ENCODE measurements around the gene MDC1.

Gene MDC1

DNA sequence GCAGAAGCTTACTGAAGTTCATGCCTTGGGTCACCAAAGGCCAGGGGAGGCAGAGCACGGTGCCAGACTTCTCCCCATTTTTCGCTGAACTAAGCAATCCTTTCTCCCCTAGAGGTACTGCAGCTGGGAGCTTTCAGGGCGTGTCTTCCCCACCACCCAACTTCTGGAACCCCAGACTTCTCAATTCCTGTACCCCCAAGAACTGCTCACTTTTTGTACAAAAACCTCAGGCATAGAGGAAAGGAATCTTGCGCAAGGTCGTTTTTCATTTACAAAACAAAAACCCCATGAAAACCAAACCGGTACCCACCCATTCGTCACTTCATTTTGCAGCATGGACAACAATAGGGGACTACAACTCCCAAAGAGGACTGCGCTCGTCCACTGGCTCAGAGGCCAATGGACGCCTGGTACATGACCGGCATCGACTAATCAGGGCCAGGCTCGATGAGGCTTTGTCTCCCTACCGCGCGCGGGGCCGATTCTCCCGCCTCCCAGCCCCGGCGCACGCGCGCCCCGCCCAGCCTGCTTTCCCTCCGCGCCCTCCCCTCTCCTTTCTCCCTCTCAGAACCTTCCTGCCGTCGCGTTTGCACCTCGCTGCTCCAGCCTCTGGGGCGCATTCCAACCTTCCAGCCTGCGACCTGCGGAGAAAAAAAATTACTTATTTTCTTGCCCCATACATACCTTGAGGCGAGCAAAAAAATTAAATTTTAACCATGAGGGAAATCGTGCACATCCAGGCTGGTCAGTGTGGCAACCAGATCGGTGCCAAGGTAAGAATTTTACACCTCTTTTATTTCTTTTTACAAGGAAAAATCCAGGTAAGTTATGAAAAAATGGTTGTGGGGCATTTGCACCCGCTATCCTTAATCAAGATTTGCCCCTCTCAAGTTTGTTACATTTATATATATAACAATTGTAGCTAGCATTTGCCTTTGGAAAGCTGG lies 3.0 kb upstream of the MDC1 start, which contains the start of gene TUBB:
Gene TUBB, plus strand, starts transcription at position 562 of the 947 bp plus-strand sequence. Its CDS starts 155 bp downstream, at position 717.
- no peak for TF ChIP-seq GATA3 (IDR thresholded peaks at IDR 0.05; ENCODE audit: low read depth, low read length)
- no peak for TF ChIP-seq GATA2 (IDR thresholded peaks at IDR 0.05; ENCODE audit: low read depth, low read length)

DNA sequence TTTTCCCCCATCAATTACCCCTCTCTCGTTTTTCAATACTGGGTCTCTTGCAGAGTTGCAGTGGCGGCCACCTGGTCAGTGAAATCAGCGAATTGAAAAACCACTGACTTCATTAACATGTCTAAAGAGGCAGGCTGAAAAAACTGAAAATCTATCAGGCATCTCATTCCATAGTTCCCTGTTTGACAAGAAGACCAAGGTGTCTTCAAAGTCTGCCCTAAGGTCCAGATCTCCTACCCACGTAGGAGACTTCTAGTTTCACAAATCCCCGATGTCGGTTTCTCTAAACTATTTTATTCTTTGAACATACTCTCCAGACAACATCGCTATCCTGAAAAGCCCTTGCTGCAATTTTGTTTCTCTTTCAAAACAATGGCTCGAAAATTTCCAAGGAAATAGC lies 2.3 kb upstream of the MDC1 start:
- no peak for TF ChIP-seq GATA3 (IDR thresholded peaks at IDR 0.05; ENCODE audit: low read depth, low read length)
- no peak for TF ChIP-seq GATA2 (IDR thresholded peaks at IDR 0.05; ENCODE audit: low read depth, low read length)

DNA sequence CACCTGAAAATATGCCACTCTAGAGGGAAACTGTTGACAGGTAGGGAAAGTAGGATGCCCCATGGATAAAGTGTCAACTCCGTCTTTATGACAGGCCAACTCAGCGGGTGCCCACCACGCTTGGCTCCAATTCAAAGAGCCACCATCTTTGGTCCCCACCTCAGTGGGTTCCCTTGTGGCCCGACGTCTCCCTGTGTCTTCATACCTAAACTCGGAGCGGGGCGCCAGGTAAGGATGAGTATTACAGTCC lies 277 bp downstream of the MDC1 start:
- no peak for TF ChIP-seq GATA3 (IDR thresholded peaks at IDR 0.05; ENCODE audit: low read depth, low read length)

DNA sequence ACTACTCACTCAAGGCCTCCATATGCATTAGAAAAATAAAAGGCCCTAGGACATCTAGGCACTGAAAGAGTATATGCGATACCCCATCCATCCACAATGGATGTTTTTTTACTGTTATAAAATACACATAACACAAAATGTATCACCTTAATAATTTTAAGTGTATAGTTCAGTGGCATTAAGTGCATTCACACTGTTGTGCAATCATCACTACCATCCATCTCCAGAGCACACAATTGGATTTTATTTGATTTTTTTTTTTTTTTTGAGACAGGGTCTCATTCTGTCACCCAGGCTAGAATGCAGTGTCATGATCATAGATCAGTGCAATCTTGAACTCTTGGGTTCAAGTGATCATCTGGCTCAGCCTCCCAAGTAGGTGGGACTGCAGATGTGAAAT lies 2.8 kb downstream of the MDC1 start:
- no peak for TF ChIP-seq GATA3 (IDR thresholded peaks at IDR 0.05; ENCODE audit: low read depth, low read length)
- no peak for TF ChIP-seq GATA2 (IDR thresholded peaks at IDR 0.05; ENCODE audit: low read depth, low read length)

DNA sequence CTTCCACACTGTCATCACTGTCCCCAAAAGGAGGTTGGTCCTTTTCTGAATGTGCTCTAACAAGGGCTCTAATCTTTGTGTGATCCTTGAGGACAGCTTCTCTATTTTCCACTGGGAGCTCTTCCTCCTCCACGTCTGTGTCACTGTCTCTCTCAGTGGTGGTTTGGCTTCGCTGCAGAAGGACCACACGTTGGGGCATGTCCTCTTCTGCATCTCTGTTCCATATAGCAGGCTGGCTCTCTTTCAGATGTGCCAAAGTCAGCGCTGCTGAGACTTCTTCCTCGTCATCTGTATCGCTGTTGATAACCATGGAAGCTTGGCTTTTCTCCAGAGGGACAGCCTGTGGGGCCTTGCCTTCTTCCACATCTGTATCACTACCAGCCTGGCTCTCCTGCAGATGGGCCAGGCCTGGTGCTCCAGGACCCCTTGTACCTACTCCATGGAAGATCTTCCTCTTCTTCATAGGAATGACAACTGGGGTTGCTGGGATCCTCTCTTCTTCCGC lies 4.6 kb downstream of the MDC1 start:
- TF ChIP-seq GATA2 (IDR thresholded peaks at IDR 0.05; ENCODE audit: low read depth, low read length) (no peak), GATA3 (IDR thresholded peaks at IDR 0.05; ENCODE audit: low read depth, low read length) (no peak)

DNA sequence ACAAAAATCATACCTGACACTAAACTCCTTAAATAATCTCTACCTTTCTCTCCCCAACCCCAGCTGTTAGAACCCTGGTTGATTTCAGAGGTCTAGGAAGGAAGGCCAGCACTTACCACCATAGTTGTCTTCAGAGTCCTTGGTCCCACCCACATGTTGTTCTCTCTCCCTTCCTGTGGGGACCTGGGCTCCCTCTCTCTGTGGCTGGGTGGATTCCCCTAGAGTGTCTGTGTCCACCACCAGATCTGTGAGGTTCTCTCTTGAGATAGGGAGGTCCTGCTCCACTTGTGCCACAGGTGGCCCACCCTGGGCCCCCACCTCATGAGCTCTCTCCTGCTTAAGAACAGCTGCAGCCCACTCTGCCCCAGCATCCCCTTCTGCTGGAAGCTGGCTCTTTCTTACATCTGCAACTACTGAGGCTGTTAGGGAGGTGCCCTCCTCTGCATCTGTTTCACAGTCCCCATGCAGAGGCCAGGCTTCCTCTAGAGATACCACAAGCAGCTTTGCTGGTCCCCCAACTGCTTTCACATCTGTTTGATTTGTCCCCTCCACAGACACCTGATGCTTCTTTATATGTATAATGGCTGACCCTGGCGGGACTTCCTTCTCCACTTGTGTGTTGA lies 5.2 kb downstream of the MDC1 start:
- TF ChIP-seq GATA3 (IDR thresholded peaks at IDR 0.05; ENCODE audit: low read depth, low read length) = no peak
- no peak for TF ChIP-seq GATA2 (IDR thresholded peaks at IDR 0.05; ENCODE audit: low read depth, low read length)

DNA sequence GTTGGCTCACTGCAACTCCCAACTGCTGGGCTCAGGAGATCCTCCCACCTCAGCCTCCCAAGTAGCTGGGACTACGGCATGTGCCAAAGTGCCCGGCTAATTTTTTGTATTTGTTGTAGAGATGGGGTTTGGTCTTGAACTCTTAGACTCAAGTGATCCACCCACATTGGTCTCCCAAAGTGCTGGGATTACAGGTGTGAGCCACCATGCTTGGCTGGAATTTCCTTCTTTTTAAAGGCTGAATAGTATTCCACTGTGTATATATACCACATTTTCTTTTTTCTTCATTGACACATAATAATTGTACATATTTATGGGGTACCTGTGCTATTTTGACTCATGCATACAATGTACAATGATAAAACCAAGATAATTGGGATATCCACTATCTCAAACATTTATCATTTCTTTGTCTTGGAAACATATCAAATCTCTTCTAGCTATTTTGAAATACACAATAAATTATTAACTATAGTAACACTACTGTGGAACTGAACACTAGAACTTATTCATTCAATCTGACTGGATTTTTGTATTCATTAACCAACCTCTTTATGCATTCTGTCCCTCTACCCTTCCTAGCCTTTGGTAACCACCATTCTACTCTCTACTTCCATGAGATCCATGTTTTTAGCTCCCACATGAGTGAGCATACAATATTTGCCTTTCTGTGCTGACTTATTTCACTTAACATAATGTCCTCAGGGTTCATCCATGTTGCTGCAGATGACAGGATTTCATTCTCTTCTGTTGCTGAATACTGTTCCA lies 7.8 kb downstream of the MDC1 start:
- TF ChIP-seq GATA3 (IDR thresholded peaks at IDR 0.05; ENCODE audit: low read depth, low read length) (no peak), GATA2 (IDR thresholded peaks at IDR 0.05; ENCODE audit: low read depth, low read length) (no peak)

DNA sequence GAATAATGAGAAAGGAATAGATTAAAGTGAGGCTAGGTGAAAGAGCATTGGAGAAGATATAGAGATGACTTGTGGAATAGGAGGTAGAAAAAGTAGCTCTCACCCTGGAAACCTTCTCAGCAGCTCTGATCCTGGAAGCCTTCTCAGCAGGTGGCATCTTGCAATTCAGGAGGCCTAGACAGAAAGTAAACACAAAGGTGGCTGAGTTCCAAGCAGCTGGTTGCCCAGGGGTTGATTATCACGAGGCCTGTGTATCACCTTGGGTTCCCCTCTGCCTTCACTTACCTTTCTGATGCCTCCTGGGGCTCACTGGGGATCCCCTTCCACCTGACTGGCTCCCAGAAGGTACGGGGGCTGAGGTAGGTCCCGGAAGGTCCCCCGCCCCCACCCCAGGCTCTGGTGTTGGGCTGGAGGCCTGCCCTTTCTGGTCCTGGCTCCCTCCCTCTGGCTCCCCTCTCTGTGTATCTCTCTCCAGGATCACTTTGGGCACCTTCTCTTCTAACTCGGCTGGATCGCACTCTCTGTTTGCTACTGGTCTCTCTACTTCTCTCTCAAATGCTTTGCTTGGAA lies 9.7 kb downstream of the MDC1 start:
- TF ChIP-seq GATA3 (IDR thresholded peaks at IDR 0.05; ENCODE audit: low read depth, low read length) = no peak
- TF ChIP-seq GATA2 (IDR thresholded peaks at IDR 0.05; ENCODE audit: low read depth, low read length) = no peak

DNA sequence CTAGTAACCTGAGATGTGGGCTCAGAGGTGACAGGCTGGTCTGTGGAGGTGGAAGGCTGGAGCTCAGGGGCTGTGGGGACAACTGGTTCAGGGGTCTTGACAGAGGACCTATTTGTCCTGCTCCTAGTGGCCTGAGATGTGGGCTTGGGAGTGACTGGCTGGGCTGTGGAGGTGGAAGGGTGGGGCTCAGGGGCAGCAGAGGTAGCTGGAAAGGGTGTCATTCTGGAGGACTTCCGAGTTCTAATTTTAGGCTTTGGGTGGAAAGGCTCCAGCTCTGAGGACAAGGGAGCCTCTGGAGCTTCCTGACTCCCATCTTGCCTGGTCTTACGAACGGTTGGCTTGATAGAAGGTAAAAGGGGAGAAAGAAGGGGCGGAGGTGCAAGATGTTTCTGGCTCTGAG lies 11.5 kb downstream of the MDC1 start:
- no peak for TF ChIP-seq GATA3 (IDR thresholded peaks at IDR 0.05; ENCODE audit: low read depth, low read length)
- TF ChIP-seq GATA2 (IDR thresholded peaks at IDR 0.05; ENCODE audit: low read depth, low read length) = no peak

DNA sequence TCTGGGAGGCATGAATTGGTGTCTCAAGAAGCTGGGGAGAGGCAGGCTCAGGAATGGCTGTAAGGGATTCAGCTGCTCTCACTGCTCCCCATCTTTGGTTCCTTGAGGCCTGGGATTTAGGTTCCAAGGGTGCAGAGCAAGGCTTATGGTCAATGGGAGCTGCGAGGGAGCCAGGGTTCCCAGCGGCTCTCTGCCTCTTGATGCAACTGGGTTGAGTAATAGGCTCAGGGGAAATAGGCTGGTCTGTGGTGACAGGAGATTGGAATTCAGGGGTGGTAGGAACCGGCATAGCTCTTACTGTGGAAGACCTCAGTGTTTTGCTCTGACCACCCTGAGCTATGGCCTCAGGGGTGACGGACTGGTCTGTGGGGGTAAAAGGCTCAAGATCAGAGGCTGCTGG lies 13.3 kb downstream of the MDC1 start:
- TF ChIP-seq GATA2 (IDR thresholded peaks at IDR 0.05; ENCODE audit: low read depth, low read length) (no peak), GATA3 (IDR thresholded peaks at IDR 0.05; ENCODE audit: low read depth, low read length) (no peak)

DNA sequence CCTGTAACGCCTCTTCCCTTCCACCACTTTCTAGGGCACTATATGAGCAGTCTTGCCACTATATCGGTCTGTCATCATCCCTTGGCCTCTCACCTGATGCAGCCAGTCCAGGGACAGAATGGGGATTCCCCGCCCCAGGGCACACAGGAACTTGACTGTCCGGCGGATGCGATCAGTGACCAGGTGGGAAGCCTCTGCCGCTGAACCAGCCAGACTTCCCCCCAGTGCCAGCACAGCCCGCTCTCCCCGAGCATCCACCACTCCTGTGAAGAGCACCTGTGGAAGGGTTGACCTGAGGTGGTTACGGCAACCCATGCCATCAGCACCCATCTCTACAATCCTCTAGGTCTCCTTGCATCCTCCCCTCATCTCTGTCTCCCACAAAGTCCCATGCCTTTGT lies 14.1 kb downstream of the MDC1 start:
- TF ChIP-seq GATA2 (IDR thresholded peaks at IDR 0.05; ENCODE audit: low read depth, low read length) (no peak), GATA3 (IDR thresholded peaks at IDR 0.05; ENCODE audit: low read depth, low read length) (no peak)

DNA sequence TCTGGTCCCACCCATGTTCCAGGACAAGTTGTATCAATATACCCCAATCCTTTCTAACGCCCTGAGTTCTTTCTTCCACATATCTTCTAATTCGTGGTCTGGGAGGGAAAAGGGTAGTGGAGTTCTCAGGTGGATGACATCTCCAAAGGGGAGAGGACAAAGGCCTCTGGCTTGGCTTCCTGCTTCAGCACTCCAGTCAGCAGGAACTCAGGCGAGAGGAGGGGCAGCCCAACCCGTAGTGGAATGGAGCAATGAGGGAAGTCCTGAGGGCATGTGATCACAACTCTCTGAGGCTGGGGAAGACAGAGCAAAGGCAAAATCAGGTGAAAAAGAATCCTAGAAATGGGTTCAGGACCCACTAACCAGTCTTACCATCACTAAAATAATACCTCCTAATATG lies 16.7 kb downstream of the MDC1 start:
- TF ChIP-seq GATA2 (IDR thresholded peaks at IDR 0.05; ENCODE audit: low read depth, low read length) (no peak), GATA3 (IDR thresholded peaks at IDR 0.05; ENCODE audit: low read depth, low read length) (no peak)

DNA sequence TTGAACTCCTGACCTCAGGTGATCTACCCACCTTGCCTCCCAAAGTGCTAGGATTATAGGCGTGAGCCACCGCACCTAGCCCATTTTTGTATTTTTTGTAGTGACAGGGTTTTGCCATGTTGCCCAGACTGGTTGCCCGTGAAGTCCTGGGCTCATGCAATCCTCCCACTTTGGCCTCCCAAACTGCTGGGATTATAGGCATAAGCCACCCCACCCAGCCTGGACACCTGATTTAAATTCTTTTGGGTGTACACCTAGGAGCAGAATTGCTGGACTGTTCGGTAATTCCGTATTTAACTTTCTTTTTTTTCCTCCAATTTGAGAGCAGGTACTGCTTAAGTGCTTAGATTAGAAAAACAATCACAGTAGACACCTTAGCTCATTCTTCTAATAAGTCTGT lies 20.6 kb downstream of the MDC1 start:
- TF ChIP-seq GATA3 (IDR thresholded peaks at IDR 0.05; ENCODE audit: low read depth, low read length) = no peak
- TF ChIP-seq GATA2 (IDR thresholded peaks at IDR 0.05; ENCODE audit: low read depth, low read length) = no peak

DNA sequence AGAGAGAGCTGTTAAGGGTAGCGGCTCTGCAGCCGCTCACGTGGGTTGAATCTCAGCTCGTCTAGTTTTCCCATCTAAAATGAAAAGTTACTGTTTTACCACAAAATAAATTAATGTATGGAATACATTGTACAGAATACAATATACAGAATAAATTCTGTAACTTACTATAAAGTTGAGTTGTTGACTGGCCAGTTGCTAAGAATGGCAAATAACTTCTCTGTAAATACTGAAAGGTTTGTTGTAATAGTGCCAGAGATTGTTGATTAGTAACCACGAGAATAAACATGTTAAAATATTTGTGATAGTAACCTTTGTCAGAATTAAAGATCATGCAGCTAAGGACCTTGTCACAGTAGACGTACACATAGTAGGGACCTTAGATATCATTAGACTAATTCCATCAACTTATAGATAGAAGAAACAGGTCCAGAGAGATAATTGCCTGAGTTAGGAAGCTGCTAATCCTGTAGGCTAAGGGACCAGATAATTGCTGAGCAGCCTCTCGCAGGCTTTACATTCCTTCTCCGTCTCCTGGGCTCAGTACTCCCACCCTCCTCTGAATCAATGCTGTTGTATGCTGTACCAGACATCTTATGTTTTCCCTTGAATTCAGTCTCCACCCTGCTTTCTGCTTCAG lies 25.8 kb downstream of the MDC1 start:
- TF ChIP-seq GATA3 (IDR thresholded peaks at IDR 0.05; ENCODE audit: low read depth, low read length) = no peak
- no peak for TF ChIP-seq GATA2 (IDR thresholded peaks at IDR 0.05; ENCODE audit: low read depth, low read length)

All from SH-SY5Y (cell line).